Astrocyte (in vitro differentiated cells and primary cell): ENCODE data around the gene FRMD4A. TPM values are rescaled to one million over a fixed set of nuclear protein-coding genes. Genes with fewer than 3 reads are reported as not detected.
A peak's percentile ranks its signal among the peaks of the same experiment; 100 is the strongest.

Experiments
- DNase-seq: peaks from one replicate; pipeline ENCODE4 v3.0.0-alpha.2; 2010; ENCODE audit warnings: low read depth
- FAIRE-seq: peaks from 2 replicates; lab custom pipeline; 2011; peaks lifted over from hg19 to GRCh38; lab: Jason Lieb, UNC
- H2AFZ ChIP-seq: 2 replicates; pipeline ENCODE4 v1.6.0; 2012; ENCODE audit warnings: low read depth, low read length, inconsistent platforms
- H3K27ac ChIP-seq: 2 replicates; pipeline ENCODE4 v1.5.1; 2011; ENCODE audit warnings: low read depth, low read length, inconsistent platforms
- H3K27me3 ChIP-seq: 2 replicates; pipeline ENCODE4 v1.6.0; 2011; ENCODE audit warnings: low read length, inconsistent platforms; ENCODE audit not compliant: insufficient read depth
- H3K36me3 ChIP-seq: 2 replicates; pipeline ENCODE4 v1.5.1; 2011; ENCODE audit warnings: low read length, inconsistent platforms; ENCODE audit not compliant: insufficient read depth
- H3K4me1 ChIP-seq: 2 replicates; pipeline ENCODE4 v1.5.1; 2011; ENCODE audit warnings: low read length, inconsistent platforms; ENCODE audit not compliant: insufficient read depth
- H3K4me2 ChIP-seq: 2 replicates; pipeline ENCODE4 v1.6.0; 2012; ENCODE audit warnings: low read length, inconsistent platforms
- H3K4me3 ChIP-seq: 2 replicates; pipeline ENCODE4 v1.5.1; 2011; ENCODE audit warnings: low read depth, mild to moderate bottlenecking, low read length, inconsistent platforms; ENCODE audit not compliant: insufficient read depth
- H3K79me2 ChIP-seq: 2 replicates; pipeline ENCODE4 v1.6.0; 2012; ENCODE audit warnings: mild to moderate bottlenecking, low read length, inconsistent platforms; ENCODE audit not compliant: insufficient read depth
- H3K9ac ChIP-seq: 2 replicates; pipeline ENCODE4 v1.6.0; 2012; ENCODE audit warnings: mild to moderate bottlenecking, low read length, inconsistent platforms
- H3K9me3 ChIP-seq: 2 replicates; pipeline ENCODE4 v1.5.1; 2012; ENCODE audit warnings: low read depth, mild to moderate bottlenecking, low read length, inconsistent platforms; ENCODE audit not compliant: insufficient read depth
- H4K20me1 ChIP-seq: 2 replicates; pipeline ENCODE4 v1.6.0; 2012; ENCODE audit warnings: low read length, inconsistent platforms; ENCODE audit not compliant: insufficient read depth
- H3K27ac Mint-ChIP-seq: one replicate; pipeline ENCODE4 v1.8.0; 2021; ENCODE audit warnings: mild to moderate bottlenecking, mixed read lengths; ENCODE audit not compliant: unreplicated experiment
- H3K27me3 Mint-ChIP-seq: one replicate; pipeline ENCODE4 v1.8.0; 2021; ENCODE audit warnings: low read depth, mixed read lengths; ENCODE audit not compliant: unreplicated experiment
- H3K36me3 Mint-ChIP-seq: one replicate; pipeline ENCODE4 v1.8.0; 2021; ENCODE audit warnings: low read depth, mixed read lengths; ENCODE audit not compliant: unreplicated experiment
- H3K4me1 Mint-ChIP-seq: one replicate; pipeline ENCODE4 v1.8.0; 2021; ENCODE audit warnings: low read depth, mixed read lengths; ENCODE audit not compliant: unreplicated experiment
- H3K4me3 Mint-ChIP-seq: one replicate; pipeline ENCODE4 v1.8.0; 2021; ENCODE audit warnings: mild to moderate bottlenecking, moderate library complexity, mixed read lengths; ENCODE audit not compliant: unreplicated experiment
- H3K9me3 Mint-ChIP-seq: one replicate; pipeline ENCODE4 v1.8.0; 2021; ENCODE audit warnings: mild to moderate bottlenecking, mixed read lengths; ENCODE audit not compliant: unreplicated experiment
- EZH2 ChIP-seq: IDR thresholded peaks from 2 replicates; pipeline ENCODE4 v1.6.1; 2012; ENCODE audit warnings: mild to moderate bottlenecking, low read length, inconsistent platforms; ENCODE audit not compliant: insufficient read depth
- total RNA-seq: library from RNA; stranded (reverse); gene quantifications from 2 replicates; pipeline ENCODE4 v1.2.1, GENCODE V29; 2021
- TF ChIP-seq, protein P1 (sequence below): IDR thresholded peaks from 2 replicates; pipeline ENCODE4 v1.5.1; 2011; ENCODE audit warnings: low read depth, mild to moderate bottlenecking, inconsistent platforms, low read length, moderate library complexity; ENCODE audit not compliant: insufficient read depth

Gene FRMD4A
- total RNA-seq, 1 donor from 2014 or later: 82.5 TPM

DNA sequence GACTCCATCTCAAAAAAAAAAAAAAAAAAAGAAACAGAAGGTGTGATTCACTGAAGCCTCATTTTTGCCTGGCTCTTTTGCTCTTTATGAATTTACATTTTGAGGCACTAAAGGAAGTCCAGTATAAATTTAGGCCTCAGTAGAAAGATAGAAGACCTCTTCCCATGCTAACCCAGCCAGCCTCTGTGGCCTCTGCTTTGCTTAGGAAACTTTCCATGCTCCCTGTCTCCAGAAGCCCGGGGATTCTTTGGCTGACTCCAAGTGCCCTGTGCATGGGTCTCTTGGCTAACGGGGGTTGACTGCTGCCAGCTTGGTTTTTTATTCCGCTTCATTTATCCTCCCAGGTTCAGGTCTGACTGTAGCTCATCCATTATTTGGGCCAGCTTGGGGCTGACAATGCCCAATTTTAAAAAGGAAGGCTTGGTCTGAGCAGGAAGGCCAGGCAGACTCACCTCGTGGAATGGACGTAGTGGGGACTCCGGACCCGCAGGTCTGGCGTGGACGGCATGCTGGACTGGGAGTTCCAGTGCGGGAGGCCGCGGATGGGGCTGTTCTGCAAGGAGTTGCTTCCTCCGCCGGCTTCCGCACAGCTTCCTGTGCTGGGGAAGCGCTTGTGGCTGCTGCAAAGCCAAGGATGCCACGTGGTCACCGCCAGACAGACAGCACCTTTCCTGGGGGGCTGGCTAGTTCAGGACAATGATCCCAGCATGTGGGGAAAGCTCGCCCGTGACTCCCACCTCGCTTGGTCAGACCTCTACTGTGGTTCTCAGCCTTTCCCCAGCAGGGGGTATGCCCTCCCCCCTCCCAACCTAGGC lies 671.6 kb downstream of the FRMD4A start:
- H3K36me3 ChIP-seq: peaks cover 81% of the 10 kb centered on the region
- H3K9me3 ChIP-seq: no peaks in the 10 kb centered on the region
- TF ChIP-seq, protein P1, sequence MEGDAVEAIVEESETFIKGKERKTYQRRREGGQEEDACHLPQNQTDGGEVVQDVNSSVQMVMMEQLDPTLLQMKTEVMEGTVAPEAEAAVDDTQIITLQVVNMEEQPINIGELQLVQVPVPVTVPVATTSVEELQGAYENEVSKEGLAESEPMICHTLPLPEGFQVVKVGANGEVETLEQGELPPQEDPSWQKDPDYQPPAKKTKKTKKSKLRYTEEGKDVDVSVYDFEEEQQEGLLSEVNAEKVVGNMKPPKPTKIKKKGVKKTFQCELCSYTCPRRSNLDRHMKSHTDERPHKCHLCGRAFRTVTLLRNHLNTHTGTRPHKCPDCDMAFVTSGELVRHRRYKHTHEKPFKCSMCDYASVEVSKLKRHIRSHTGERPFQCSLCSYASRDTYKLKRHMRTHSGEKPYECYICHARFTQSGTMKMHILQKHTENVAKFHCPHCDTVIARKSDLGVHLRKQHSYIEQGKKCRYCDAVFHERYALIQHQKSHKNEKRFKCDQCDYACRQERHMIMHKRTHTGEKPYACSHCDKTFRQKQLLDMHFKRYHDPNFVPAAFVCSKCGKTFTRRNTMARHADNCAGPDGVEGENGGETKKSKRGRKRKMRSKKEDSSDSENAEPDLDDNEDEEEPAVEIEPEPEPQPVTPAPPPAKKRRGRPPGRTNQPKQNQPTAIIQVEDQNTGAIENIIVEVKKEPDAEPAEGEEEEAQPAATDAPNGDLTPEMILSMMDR: no peak
- no peak for TF ChIP-seq EZH2
- H3K4me3 ChIP-seq: no peak overlapping the region
- Mint-ChIP-seq H3K9me3 (no peaks in the 10 kb centered on the region), H3K4me1 (peaks cover 11% of the 10 kb centered on the region), H3K4me3 (no peak overlapping the region), H3K27me3 (no peaks in the 10 kb centered on the region), H3K27ac (no peak overlapping the region), H3K36me3 (peaks cover 26% of the 10 kb centered on the region)
- H3K27me3 ChIP-seq: no peaks in the 10 kb centered on the region
- DNase-seq (no peak), FAIRE-seq (no peak)
- peaks cover 30% of the 10 kb centered on the region for H4K20me1 ChIP-seq
- peak overlapping the region; percentile 25 for H3K9ac ChIP-seq
- H3K4me2 ChIP-seq: no peak overlapping the region
- H3K27ac ChIP-seq: peak overlapping the region; percentile 43
- H3K4me1 ChIP-seq: peaks cover 24% of the 10 kb centered on the region
- H2AFZ ChIP-seq: no peak overlapping the region
- H3K79me2 ChIP-seq: peaks cover 15% of the 10 kb centered on the region

DNA sequence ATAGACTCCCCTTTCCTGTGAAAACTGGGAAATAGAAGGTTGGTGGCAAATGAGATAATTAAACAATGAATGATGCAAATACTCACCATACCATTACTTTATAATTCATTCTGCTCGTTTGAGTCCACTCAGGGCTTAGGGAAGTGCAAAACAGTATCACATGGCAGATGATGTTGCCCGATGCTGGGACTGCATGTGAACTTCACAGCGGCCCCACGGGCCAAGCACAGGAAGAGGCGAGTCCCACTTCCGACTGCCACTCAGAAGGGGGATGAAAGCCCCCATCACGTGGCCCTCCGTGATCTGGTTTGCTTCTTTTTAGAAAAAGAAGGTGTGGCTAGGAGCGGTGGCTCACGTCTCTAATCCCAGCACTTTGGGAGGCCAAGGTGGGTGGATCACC lies 672.5 kb downstream of the FRMD4A start:
- H3K27ac ChIP-seq: no peak overlapping the region
- peaks cover 21% of the 10 kb centered on the region for H3K79me2 ChIP-seq
- TF ChIP-seq, protein P1: no peak
- no peak for TF ChIP-seq EZH2
- no peaks in the 10 kb centered on the region for H3K9me3 ChIP-seq
- peaks cover 21% of the 10 kb centered on the region for H3K4me1 ChIP-seq
- H3K4me3 ChIP-seq: no peak overlapping the region
- DNase-seq: no peak
- H3K4me1 Mint-ChIP-seq: peaks cover 11% of the 10 kb centered on the region
- H3K27ac Mint-ChIP-seq: no peak overlapping the region
- no peaks in the 10 kb centered on the region for H3K27me3 Mint-ChIP-seq
- no peak overlapping the region for H2AFZ ChIP-seq
- no peak overlapping the region for H3K9ac ChIP-seq
- no peaks in the 10 kb centered on the region for H3K9me3 Mint-ChIP-seq
- no peak overlapping the region for H3K4me3 Mint-ChIP-seq
- FAIRE-seq: no peak
- peaks cover 35% of the 10 kb centered on the region for H4K20me1 ChIP-seq
- H3K36me3 Mint-ChIP-seq: peaks cover 30% of the 10 kb centered on the region
- peaks cover 81% of the 10 kb centered on the region for H3K36me3 ChIP-seq
- no peak overlapping the region for H3K4me2 ChIP-seq
- H3K27me3 ChIP-seq: no peaks in the 10 kb centered on the region

- Histone ChIP-seq H3K4me1 (peaks cover 21% of the 10 kb centered on the region), H3K9ac (no peak overlapping the region), H3K4me3 (no peak overlapping the region), H3K79me2 (peaks cover 23% of the 10 kb centered on the region), H2AFZ (no peak overlapping the region), H3K4me2 (no peak overlapping the region), H3K27ac (no peak overlapping the region), H3K9me3 (no peaks in the 10 kb centered on the region), H3K27me3 (no peaks in the 10 kb centered on the region), H3K36me3 (peaks cover 82% of the 10 kb centered on the region), H4K20me1 (peaks cover 45% of the 10 kb centered on the region)
- DNase-seq (no peak), FAIRE-seq (no peak)
- H3K27ac Mint-ChIP-seq: no peak overlapping the region
- no peak overlapping the region for H3K4me3 Mint-ChIP-seq
- H3K27me3 Mint-ChIP-seq: no peaks in the 10 kb centered on the region
- H3K9me3 Mint-ChIP-seq: no peaks in the 10 kb centered on the region
- H3K36me3 Mint-ChIP-seq: peaks cover 25% of the 10 kb centered on the region
- no peak for TF ChIP-seq EZH2
- TF ChIP-seq, protein P1: no peak
- H3K4me1 Mint-ChIP-seq: peaks cover 14% of the 10 kb centered on the region
Measured at GRCh38 chr10:13657101-13657680, 673.5 kb downstream of the FRMD4A start.
